K562 (cell line): ENCODE results near the gene AVPI1. TPM values are rescaled to one million over a fixed set of nuclear protein-coding genes. Genes with fewer than 3 reads are reported as not detected.

ENCODE experiments used
- ATAC-seq: fragments of 200-7000 bp; cut with Tn5 transposase; 3 replicates; pipeline ENCODE4 v1.9.1; 2020; ENCODE audit warnings: moderate library complexity
- BruUV-seq: library from RNA; stranded (reverse); fragments of 400-500 nt; replicated peaks from 2 replicates; lab custom pipeline; 2021; lab: Mats Ljungman, UMichigan
- CTCF ChIA-PET: fragments of 300-600 bp; formaldehyde crosslinking; extraction: SDS; loops from one replicate; lab custom pipeline; 2021; ENCODE audit warnings: low intra/inter-chr PET ratio; lab: Yijun Ruan, JAX
- POLR2A ChIA-PET: fragments of 300-600, 350-650 bp; sonication (Branson Sonifier 250); formaldehyde crosslinking; extraction: SDS; loops from one replicate; lab custom pipeline; 2021; ENCODE audit warnings: antibody characterized with exemption, inconsistent platforms; lab: Yijun Ruan, JAX
- DNase-seq, 4 experiments: peaks; one replicate each; pipeline versions ENCODE4 v3.0.0 to v3.0.0-alpha.2; 2011 to 2018; ENCODE audit warnings: low spot score in 3 of 4, mixed read lengths in 3 of 4; ENCODE audit errors: extremely low read depth in 1 of 4
- FAIRE-seq: peaks from 2 replicates; lab custom pipeline; 2011; peaks lifted over from hg19 to GRCh38; lab: Jason Lieb, UNC
- H2AFZ ChIP-seq: 2 replicates; pipeline ENCODE4 v1.6.0; 2011; ENCODE audit warnings: low read depth, low read length, control low read depth, inconsistent platforms
- H3K27ac ChIP-seq: fragments of 200-600 bp; 3 replicates; pipeline ENCODE4 v1.8.0; 2011; ENCODE audit warnings: low read depth, mild to moderate bottlenecking, control low read depth, inconsistent platforms, low read length, moderate library complexity, mixed read lengths; ENCODE audit errors: extremely low read depth
- H3K27me3 ChIP-seq, 2 experiments: fragments of 300-600 bp in 1 of 2; 2 replicates in 1 of 2; 3 replicates in 1 of 2; pipeline versions ENCODE4 v1.6.0 to v1.8.0; 2011; ENCODE audit warnings: inconsistent platforms in 2 of 2, low read length in 2 of 2, mild to moderate bottlenecking in 1 of 2, mixed read lengths in 1 of 2, moderate library complexity in 1 of 2; ENCODE audit not compliant: control insufficient read depth in 2 of 2, insufficient read depth in 2 of 2
- H3K36me3 ChIP-seq: fragments of 300-600 bp; 3 replicates; pipeline ENCODE4 v1.8.0; 2011; ENCODE audit warnings: mild to moderate bottlenecking, low read length, inconsistent platforms; ENCODE audit not compliant: control insufficient read depth, insufficient read depth
- H3K4me1 ChIP-seq, 2 experiments: fragments of 200-600 bp in 1 of 2; replicated peaks in 1 of 2; 2 replicates in 1 of 2; 3 replicates in 1 of 2; pipeline versions ENCODE4 v1.5.1 to v1.8.0; 2011; ENCODE audit warnings: inconsistent platforms in 2 of 2, low read length in 2 of 2, mild to moderate bottlenecking in 1 of 2, mixed read lengths in 1 of 2, moderate library complexity in 1 of 2; ENCODE audit not compliant: control insufficient read depth in 2 of 2, insufficient read depth in 2 of 2
- H3K4me2 ChIP-seq: 2 replicates; pipeline ENCODE4 v1.6.1; 2011; ENCODE audit warnings: low read length, control low read depth, inconsistent platforms, mixed read lengths; ENCODE audit not compliant: insufficient read depth
- H3K4me3 ChIP-seq: fragments of 200-600 bp; sonication (generic), shearing (Covaris generic); 2 replicates; pipeline ENCODE4 v1.5.1; 2016; ENCODE audit warnings: control low read depth, inconsistent platforms
- H3K79me2 ChIP-seq: fragments of 200-600 bp; 3 replicates; pipeline ENCODE4 v1.8.0; 2011; ENCODE audit warnings: low read length, inconsistent platforms; ENCODE audit not compliant: control insufficient read depth, insufficient read depth
- H3K9ac ChIP-seq, 2 experiments: 2 replicates each; pipeline versions ENCODE4 v1.6.0 to v1.6.1; 2011; ENCODE audit warnings: low read depth in 2 of 2, low read length in 2 of 2, control low read depth in 1 of 2, inconsistent platforms in 1 of 2, mild to moderate bottlenecking in 1 of 2, mixed read lengths in 1 of 2; ENCODE audit not compliant: insufficient read depth in 1 of 2
- H3K9me1 ChIP-seq: one replicate; pipeline ENCODE4 v1.6.0; 2011; ENCODE audit warnings: inconsistent platforms, mild to moderate bottlenecking, low read length, moderate library complexity; ENCODE audit not compliant: control insufficient read depth, insufficient read depth
- H3K9me3 ChIP-seq: replicated peaks from 2 replicates; pipeline ENCODE4 v1.5.1; 2011; ENCODE audit warnings: low read depth, low read length, inconsistent platforms; ENCODE audit not compliant: control insufficient read depth, insufficient read depth
- H4K20me1 ChIP-seq: replicated peaks from 2 replicates; pipeline ENCODE4 v1.6.1; 2011; ENCODE audit warnings: low read length, inconsistent platforms, mixed read lengths; ENCODE audit not compliant: control insufficient read depth, insufficient read depth
- E2F1 ChIP-seq: sonication (generic); formaldehyde crosslinking; IDR thresholded peaks from 2 replicates; pipeline ENCODE4 v1.8.1; 2023; ENCODE audit warnings: mild to moderate bottlenecking, missing genetic modification reagents, moderate library complexity
- EZH2 ChIP-seq: IDR thresholded peaks from 2 replicates; pipeline ENCODE4 v1.6.1; 2012; ENCODE audit warnings: low read depth, mild to moderate bottlenecking, inconsistent platforms, low read length, borderline replicate concordance
- FOXA1 ChIP-seq: fragments of 450-650 bp; IDR thresholded peaks from 2 replicates; pipeline ENCODE4 v1.6.1; 2016; ENCODE audit warnings: mild to moderate bottlenecking, borderline replicate concordance
- NFE2L1 ChIP-seq: fragments of 450-650 bp; IDR thresholded peaks from 2 replicates; pipeline ENCODE4 v1.6.1; 2016; ENCODE audit warnings: missing genetic modification characterization, low read depth, mild to moderate bottlenecking, missing compliant biosample characterization, moderate library complexity, borderline replicate concordance
- PRMT5 ChIP-seq: sonication (generic); formaldehyde crosslinking; IDR thresholded peaks from 2 replicates; pipeline ENCODE4 v1.5.0; 2020; ENCODE audit warnings: missing genetic modification reagents
- TARDBP ChIP-seq: fragments of 450-650 bp; IDR thresholded peaks from 2 replicates; pipeline ENCODE4 v1.6.1; 2016
- TEAD1 ChIP-seq, 2 experiments: fragments of 450-650 bp in 1 of 2; sonication (generic) in 1 of 2; formaldehyde crosslinking; IDR thresholded peaks; 2 replicates each; pipeline versions ENCODE4 v1.4.0 to v1.8.0; 2020 to 2022; ENCODE audit warnings: mild to moderate bottlenecking in 2 of 2, missing genetic modification reagents in 1 of 2
- ZFP1 ChIP-seq: fragments of 450-650 bp; formaldehyde crosslinking; IDR thresholded peaks from 2 replicates; pipeline ENCODE4 v1.4.0; 2020; ENCODE audit warnings: mild to moderate bottlenecking, mixed read lengths
- ZKSCAN3 ChIP-seq: fragments of 250-450 bp; sonication (Bioruptor Pico); IDR thresholded peaks from 2 replicates; pipeline ENCODE4 v1.4.0; 2020
- ZNF280A ChIP-seq: fragments of 450-650 bp; IDR thresholded peaks from 2 replicates; pipeline ENCODE4 v1.6.1; 2018; ENCODE audit warnings: mild to moderate bottlenecking, low read depth; ENCODE audit not compliant: partially characterized antibody
- ZNF561 ChIP-seq: fragments of 450-650 bp; formaldehyde crosslinking; conservative IDR thresholded peaks from 2 replicates; pipeline ENCODE4 v1.4.0; 2020; ENCODE audit warnings: mild to moderate bottlenecking, moderate library complexity
- ZNF583 ChIP-seq: fragments of 250-450 bp; sonication (Bioruptor Pico); IDR thresholded peaks from 2 replicates; pipeline ENCODE4 v1.4.0; 2020
- WGBS: fragments of 100-300 bp; shearing (Covaris generic); methylation state at CpG from one replicate; pipeline ENCODE4 v1.1.6; 2016; ENCODE audit warnings: low coverage, mixed read lengths; ENCODE audit not compliant: insufficient coverage; ENCODE audit errors: missing lambda C conversion rate; 5-methylcytosine and 5-hydroxymethylcytosine counted together
- in situ Hi-C: fragments of 300-500 bp; cut with MboI; formaldehyde crosslinking; loops from 4 replicates; pipeline ENCODE4 v1.15.0; 2018; ENCODE audit warnings: inconsistent platforms, mixed read lengths
- intact Hi-C: fragments of 100-400 bp; cut with micrococcal nuclease; formaldehyde crosslinking; loops from 2 replicates; pipeline ENCODE4 v1.14.2; 2022
- polyA plus RNA-seq, 8 experiments: library from polyadenylated mRNA; depleted of rRNA in 4 of 8; stranded (reverse) in 5 of 8; unstranded in 3 of 8; fragments of >200 nt; fragmentation: Nextera tagmentation in 2 of 8; fragmentation: Illumina TruSeq in 1 of 8; extraction: Ambion mirVana in 2 of 8; extraction: Trizol in 1 of 8; gene quantifications; 2 replicates each; pipeline versions ENCODE4 v1.2.1 to v1.2.3, GENCODE V29; 2011 to 2014; ENCODE audit warnings: inconsistent platforms in 1 of 8, missing spikeins in 1 of 8
- total RNA-seq, 7 experiments: library from RNA; depleted of rRNA in 6 of 7; stranded (reverse); fragments of >200 nt in 6 of 7; fragmentation: Illumina TruSeq in 2 of 7; extraction: Trizol in 2 of 7; gene quantifications; 2 replicates each; pipeline versions ENCODE4 v1.2.1 to v1.2.3, GENCODE V29; 2011 to 2021; ENCODE audit warnings: low replicate concordance in 1 of 7
- TF ChIP-seq, protein P1 (sequence below): sonication (generic); IDR thresholded peaks from 2 replicates; pipeline ENCODE4 v1.6.1; 2016
- TF ChIP-seq, protein P2 (sequence below): fragments of 250-450 bp; sonication (Bioruptor Pico); IDR thresholded peaks from 2 replicates; pipeline ENCODE4 v1.4.0; 2020; ENCODE audit warnings: mild to moderate bottlenecking

The AVPI1 gene
- total and polyA plus RNA-seq, 9 of the 15 experiments (the other 6 are each of a cell fraction or from before 2014, with no cell fraction given): 0.90 to 10.4 (median 7.4) TPM

GRCh38 chr10:97686301-97686961 is 610 bp downstream of the AVPI1 start (continued):
- TF ChIP-seq PRMT5 (CRISPR knock-in tag): no peak
- TF ChIP-seq, all 486 proteins: peak for 10

GRCh38 chr10:97685395-97685958 is 1.6 kb downstream of the AVPI1 start:
- no peaks in the 10 kb centered on the region for H3K36me3 ChIP-seq
- no peaks in the 10 kb centered on the region for H3K9me1 ChIP-seq
- BruUV-seq: no TSS peak
- WGBS: 0% methylated on average over 2 of the region's 2 CpGs
- FAIRE-seq (no peak), ATAC-seq (peak; percentile 28), DNase-seq (peak; percentile 33 to 62 (median 38))
- H3K4me3 ChIP-seq: peak overlapping the region; percentile 56
- CTCF ChIA-PET: no interaction called here
- peak overlapping the region in 1 of 2 experiments; percentile 87; a peak in 1 of 4 replicates for H3K9ac ChIP-seq
- in situ Hi-C loops (no loop called here), intact Hi-C loops (loop anchor here (10.0 kb wide), 1 partner anchor 111 kb away; the partner anchor contains the start of gene ANKRD2)
- H3K4me2 ChIP-seq: peak overlapping the region; percentile 89
- peaks cover 41 to 52% of the 10 kb centered on the region in 2 experiments; a peak in 4 of 5 replicates for H3K4me1 ChIP-seq
- H3K79me2 ChIP-seq: peaks cover 32% of the 10 kb centered on the region
- H4K20me1 ChIP-seq: no peaks in the 10 kb centered on the region; the same call in 1 of the 2 replicates
- H3K27ac ChIP-seq: peak overlapping the region; percentile 2; the same call in 1 of the 3 replicates
- POLR2A ChIA-PET: interaction anchor here (0.6 to 2.5 kb wide), 2 partner anchors 10 to 23 kb away, joined by 3 to 9 read pairs; no protein-coding TSS in a partner anchor
- no peaks in the 10 kb centered on the region for H3K27me3 ChIP-seq
- H3K9me3 ChIP-seq: no peaks in the 10 kb centered on the region
- H2AFZ ChIP-seq: no peak overlapping the region
- TF ChIP-seq ZNF583 (CRISPR knock-in tag) (no peak), ZKSCAN3 (CRISPR knock-in tag) (no peak), TARDBP (no peak), EZH2 (no peak), ZFP1 (CRISPR knock-in tag) (no peak), FOXA1 (no peak), E2F1 (CRISPR knock-in tag) (no peak), ZNF280A (no peak), ZNF561 (CRISPR knock-in tag) (no peak), TEAD1 (CRISPR knock-in tag; IDR thresholded peaks at IDR 0.05) (0 out of 4 replicates have a peak, but pooled peaks of 1 of the 2 experiments have one; percentile 23), NFE2L1 (tag) (no peak)
- TF ChIP-seq, protein P1, sequence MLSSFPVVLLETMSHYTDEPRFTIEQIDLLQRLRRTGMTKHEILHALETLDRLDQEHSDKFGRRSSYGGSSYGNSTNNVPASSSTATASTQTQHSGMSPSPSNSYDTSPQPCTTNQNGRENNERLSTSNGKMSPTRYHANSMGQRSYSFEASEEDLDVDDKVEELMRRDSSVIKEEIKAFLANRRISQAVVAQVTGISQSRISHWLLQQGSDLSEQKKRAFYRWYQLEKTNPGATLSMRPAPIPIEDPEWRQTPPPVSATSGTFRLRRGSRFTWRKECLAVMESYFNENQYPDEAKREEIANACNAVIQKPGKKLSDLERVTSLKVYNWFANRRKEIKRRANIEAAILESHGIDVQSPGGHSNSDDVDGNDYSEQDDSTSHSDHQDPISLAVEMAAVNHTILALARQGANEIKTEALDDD: no peak
- TF ChIP-seq, protein P2, sequence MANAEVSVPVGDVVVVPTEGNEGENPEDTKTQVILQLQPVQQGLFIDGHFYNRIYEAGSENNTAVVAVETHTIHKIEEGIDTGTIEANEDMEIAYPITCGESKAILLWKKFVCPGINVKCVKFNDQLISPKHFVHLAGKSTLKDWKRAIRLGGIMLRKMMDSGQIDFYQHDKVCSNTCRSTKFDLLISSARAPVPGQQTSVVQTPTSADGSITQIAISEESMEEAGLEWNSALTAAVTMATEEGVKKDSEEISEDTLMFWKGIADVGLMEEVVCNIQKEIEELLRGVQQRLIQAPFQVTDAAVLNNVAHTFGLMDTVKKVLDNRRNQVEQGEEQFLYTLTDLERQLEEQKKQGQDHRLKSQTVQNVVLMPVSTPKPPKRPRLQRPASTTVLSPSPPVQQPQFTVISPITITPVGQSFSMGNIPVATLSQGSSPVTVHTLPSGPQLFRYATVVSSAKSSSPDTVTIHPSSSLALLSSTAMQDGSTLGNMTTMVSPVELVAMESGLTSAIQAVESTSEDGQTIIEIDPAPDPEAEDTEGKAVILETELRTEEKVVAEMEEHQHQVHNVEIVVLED (CRISPR knock-in tag): no peak
